GM18868 (cell line): ENCODE data around the gene RGL3.
"Not testable (repeated sequence)": the region's sequence is repeated elsewhere in the genome, so short reads cannot be mapped to it uniquely, and the experiment has no call there.

Experiments
- ATAC-seq: cut with Tn5 transposase; IDR thresholded peaks from one replicate; pipeline ENCODE4 v1.9.1; 2021; ENCODE audit warnings: mild to moderate bottlenecking, moderate library complexity; ENCODE audit not compliant: unreplicated experiment

The RGL3 gene

DNA sequence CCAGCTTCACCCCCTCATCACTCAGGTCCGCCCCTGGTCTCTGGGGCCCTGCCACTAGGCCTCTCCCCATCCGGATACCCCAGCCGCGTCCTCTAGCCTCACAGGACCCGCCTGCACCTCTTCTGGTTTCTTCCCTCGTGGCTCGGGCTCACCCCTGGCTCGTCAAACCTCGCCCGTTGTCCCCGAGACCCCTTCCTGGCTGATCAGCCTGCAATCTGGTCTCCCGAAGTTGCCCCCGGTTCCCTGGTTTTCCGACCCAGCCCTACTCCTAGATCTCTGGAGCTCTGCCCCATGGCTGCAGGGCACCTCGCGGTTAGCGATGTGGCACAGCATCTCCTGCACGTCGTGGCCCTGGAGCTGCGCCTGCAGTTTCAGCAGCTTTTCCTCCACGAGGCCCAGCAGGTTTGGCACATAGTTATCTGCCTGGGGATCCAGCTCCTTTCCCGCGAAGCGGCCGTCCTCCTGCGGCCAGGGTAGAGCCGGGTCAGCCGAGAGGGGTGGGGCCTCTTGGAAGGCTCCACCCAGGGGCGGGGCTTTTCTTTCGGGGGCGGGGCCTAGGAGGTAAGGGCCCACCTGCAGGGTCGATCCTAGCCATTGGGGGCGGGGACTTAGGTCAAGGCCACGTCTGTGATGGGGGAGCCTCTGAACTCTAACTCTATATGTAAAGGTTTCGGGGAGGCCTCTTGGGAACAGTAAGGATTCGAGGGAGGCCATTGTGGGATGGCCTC is 2.4 kb upstream of the RGL3 start:
- ATAC-seq = peak; percentile 27

DNA sequence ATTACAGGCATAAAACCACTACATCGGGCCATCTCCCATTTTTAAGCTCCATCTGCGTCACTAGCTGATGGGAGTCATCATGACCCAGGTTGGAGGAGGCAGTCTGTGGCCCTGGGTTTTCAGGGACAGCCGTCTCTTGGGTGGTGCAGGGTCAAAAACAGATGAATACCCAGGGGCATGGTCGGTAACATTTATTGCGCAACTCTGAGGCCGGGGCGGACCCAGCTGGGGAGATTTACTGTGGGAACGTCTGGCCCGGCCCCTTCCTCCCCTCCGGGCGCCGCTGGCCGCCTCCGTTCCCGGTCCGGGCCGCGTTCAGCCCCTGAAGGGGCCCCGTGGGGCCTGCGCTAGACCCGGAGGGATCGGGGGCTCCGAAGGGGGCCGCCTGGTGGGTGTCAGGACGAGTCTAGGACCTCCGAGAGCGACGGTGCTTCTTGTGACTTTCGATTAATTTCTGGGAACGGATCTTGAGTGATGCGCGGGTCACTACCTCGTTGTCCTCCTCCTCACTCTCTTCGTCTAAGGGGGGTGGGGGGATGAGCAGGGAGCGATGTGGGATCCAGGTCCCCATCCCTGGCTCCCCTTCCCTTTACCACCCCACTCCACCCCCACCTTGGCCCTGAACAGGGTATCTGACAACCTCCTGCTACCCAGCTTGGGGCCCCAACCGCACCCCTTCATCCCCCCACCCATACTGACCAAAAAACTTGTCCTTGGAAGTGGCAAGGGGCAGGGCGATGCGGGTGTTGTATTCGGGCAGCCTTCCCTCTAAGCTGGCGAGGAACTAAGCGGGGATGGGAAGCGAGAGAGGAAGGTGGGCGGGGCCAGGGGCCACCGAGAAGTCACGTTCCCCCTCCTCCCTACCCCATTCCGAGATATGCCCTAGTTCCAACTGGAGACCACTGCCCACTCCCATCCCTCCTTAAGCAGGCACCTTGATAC is 1.6 kb upstream of the RGL3 start:
- no peak for ATAC-seq

DNA sequence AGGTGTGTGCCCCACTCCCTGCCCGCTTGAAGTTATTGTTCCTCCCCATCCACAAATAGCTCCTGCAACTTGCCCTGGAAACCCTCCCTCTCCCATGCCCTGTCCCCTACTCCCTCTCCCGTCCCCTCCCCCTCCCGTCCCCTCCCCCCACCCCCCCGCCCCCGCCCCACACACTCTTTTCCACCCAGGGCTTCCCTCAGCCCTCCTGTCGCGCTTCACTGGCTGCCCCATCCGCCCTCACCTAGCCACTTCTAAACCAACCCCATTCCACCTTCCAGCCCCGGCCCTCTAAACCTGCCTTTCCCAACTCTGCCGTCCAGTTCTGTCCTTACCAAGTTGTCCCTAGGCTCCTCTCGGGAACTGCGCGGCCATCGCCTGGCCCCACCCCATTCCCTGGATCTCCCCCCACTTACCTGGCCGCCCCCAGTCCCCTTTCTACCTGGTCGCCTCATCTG is 993 bp downstream of the RGL3 start:
- no peak for ATAC-seq

DNA sequence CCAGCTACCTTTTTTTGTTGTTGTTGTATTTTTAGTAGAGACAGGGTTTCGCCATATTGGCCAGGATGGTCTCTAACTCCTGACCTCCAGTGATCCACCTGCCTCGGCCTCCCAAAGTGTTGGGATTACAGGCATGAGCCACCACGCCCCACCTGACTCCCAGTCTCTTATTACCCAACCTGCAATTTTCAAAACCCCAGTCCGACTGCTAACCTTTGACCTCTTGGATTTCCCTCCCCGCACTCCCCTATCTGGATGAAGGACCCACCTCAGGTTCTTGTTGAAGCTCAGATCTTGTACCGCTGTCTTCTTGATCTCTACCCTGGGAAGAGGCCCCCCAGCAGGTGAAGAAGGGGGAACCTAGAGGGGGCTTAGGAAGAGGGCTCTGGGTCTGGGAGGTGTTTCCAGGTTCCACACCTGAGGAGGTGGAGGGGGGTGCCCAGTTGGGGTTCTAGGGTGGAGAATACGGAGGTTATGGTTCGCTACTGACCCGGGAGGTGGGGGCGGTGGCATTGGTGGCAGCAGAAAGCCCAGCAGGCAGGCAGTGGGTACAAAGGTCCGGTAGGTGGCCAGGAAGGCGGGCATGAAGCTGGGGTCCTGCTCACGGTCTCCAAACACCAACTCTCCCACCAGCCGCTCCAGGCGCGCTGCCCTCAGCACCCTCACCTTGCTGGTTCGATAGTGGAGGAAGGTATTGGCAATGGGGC is 2.6 kb downstream of the RGL3 start:
- ATAC-seq = no peak

DNA sequence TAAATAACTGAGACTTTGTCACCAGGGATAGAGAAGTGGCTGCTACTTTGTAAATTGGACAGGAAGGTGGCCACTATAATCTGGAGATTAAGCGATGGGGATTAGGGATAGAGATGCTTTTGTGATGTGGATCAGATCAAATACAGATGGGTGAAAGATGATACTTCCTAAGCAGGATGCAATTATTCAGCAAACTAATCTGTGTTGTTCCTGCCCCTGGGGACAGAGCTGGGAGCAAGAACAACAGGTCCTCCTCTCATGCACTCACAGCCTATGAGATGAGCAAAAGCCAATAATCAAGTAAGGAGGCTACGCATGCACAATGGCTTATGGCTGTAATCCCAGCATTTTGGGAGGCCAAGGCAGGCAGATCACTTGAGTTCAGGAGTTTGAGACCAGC is 4.6 kb downstream of the RGL3 start:
- no peak for ATAC-seq

DNA sequence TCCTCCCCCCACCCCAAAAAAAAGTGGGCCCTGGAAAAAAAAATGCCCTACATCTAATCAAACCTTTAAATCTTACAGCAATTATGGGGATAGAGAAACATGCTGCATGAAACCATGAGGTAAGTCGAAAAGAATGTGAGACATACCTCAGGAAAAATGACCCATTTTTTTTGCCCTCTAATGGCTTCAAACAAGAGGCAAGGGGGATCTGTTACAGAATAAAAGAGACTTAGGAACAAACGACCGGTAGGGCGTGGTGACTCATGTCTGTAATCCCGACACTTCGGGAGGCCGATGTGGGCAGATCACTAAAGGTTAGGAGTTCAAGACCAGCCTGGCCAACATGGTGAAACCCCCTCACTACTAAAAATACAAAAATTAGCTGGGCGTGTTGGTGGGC is 8.4 kb downstream of the RGL3 start:
- ATAC-seq = no peak

DNA sequence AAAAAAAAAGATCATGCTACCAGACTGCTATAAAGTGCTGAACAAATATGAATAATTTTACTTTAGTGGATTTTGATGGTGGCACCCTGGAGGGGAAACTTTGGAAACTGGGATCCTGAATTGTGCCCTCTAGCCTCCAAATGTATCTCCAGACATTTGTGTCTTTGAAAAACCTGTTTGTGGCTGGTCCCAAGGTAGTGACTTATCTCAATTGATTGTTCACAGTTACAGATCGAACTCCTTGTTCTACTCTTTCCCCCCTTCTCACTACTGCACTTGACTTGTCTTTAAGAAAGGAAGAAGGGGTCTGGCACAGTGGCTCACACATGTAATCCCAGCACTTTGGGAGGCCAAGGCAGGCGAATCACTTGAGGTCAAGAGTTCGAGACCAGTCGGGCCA is 10.5 kb downstream of the RGL3 start:
- ATAC-seq = no peak

DNA sequence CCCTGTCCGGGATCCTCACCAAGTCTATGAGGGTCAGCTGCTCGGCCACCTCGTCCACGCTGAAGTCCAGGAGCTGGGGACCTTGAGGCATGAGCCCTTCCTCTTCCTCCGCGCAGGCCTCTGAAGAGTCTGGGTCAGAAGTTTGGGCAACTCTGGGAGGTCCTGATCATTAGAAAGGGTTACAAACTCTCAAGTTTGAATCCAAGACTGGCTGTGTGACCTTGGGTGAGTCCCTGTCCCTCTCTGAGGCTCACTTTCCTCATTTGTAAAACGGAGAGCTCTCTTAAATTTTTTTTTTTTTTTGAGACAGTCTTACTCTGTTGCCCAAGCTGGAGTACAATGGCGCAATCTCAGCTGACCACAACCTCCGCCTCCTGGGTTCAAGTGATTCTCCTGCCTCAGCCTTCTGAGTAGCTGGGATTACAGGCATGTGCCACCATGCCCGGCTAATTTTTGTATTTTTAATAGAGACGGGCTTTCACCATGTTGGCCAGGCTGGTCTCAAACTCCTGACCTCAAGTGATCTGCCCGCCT is 12.3 kb downstream of the RGL3 start:
- ATAC-seq = not testable (repeated sequence)

- ATAC-seq = no peak
These were observed 13.1 kb downstream of the RGL3 start for GRCh38 chr19:11405846-11406643.

DNA sequence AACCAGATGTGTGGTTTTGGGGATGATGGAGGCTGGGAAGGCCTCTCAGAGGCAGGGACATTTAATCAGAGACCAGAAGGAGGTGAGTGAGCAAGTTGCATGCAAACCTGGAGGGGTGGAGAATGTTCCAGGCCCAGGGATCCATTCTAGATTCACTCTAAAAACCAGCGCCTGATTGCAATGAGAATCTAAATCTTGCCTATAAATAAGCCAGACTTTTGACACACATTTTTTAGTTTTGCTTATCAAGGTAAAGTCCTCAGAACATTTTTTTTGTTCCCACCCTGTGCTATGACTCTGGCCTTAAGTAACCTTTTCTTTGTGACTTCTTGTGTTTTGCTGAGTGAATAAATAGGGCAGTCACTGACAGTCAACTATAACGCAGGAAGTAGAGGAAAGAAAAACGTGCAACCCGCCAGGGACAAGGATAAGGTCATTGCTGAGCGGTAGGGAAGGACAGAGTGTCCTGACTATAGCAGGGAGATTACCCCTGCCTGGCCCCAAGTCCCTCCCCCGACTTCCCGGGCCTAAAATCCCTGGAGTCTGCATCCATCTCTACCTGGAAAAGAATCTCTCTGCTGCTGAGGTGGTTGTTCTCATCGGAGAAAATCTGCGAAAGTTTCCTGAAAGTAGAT is 14.4 kb downstream of the RGL3 start:
- no peak for ATAC-seq

GRCh38 chr19:11401808-11402543 is 17.1 kb downstream of the RGL3 start:
- no peak for ATAC-seq

DNA sequence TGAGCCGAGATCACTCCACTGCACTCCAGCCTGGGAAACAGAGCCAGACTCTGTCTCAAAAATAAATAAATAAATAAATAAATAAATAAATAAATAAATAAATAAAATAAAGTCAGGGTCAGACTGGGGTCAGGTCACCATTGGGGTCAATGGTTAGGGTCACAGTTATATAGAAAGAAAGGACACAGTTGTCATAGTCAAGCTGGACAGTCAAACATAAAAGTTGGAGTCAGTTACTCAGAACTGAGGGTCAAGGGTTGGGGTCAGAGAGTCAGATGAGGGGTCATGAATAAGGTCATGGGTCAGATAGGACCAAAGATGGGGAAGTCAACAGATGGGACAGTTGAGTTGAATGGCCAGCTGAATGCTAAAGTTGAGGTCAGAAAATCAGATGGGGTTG is 18.3 kb downstream of the RGL3 start:
- ATAC-seq = no peak

- ATAC-seq = no peak
These were observed 19.4 kb downstream of the RGL3 start for GRCh38 chr19:11399667-11400066.

DNA sequence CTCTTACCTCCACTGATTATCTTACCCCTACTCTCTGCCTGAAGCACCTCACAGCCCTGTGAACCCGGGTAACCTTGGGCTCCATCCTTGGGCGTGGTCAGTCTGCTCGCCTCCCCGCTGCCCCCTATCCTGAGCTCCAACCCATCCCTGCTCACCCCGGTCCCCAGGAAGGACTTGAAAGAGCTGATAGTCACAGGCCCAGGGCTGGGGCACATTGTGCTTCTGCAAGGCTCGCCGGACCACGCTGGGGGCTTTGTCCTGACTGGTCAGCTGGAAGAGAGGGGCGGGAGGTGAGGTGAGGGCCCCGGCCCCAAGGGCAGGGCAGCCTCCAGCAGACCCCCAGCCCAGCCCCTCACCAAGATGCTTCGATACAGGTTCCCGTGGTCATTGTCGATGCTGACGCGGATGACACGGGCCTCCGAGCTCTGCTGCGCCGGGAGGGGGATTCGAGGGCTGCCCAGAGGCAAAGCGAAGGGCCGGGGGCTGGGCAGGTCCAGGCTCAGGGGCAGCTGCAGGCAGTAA is 22.0 kb downstream of the RGL3 start:
- ATAC-seq = no peak

- no peak for ATAC-seq
These were observed 28.0 kb downstream of the RGL3 start for GRCh38 chr19:11390933-11391680.

DNA sequence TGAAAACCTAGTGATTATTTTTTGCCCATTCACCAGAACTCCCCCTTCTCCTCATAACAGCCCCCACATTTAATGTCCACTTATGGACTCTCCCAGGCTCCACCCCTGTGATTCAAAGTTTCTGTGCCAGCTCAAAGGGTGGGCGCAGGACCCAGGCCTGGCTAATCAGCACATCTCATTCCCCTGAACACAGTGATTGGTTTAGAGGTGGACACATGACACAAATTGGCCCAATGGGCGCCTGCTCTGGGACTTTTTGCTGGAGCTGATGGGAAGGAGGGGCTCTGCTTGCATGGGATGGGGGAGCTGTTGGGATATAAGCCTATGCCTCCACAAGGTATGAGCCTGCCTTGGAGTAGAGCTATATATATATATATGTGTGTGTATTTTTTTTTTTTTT is 28.8 kb downstream of the RGL3 start:
- no peak for ATAC-seq

DNA sequence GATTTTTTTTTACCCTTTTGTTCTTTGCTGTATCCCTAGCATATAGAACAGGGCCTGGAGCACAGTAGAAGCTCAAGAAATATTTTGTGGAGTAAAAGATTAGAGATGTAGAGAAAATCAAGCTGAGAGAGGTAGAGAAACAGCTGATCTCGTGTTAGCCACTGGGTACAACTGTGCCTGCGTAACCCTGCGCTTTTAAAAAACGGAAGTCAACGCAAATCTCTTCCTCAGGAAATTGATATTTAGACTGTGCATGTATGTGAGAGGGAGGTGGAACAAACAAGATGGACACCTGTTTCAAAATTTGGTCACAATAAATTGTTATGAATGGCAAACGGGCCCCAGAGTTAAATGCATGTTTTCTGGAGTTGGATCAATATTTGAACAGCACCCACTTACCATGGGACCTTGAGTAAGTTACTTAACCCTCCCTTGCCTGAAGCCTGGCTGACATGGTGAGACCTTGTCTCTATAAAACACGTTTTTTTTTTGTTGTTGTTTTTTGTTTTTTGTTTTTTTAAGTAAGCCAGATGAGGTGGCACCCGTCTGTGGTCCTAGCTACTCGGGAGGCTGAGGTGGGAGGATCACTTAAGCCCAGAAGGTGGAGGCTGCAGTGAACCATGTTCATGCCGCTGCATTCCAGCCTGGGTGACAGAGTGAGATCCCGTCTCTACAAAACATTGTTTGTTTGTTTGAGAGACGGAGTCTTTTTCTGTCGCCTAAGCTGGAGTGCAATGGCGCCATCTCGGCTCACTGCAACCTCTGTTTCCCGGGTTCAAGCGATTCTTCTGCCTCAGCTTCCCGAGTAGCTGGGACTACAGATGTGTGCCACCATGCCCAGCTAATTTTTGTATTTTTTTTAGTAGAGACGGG is 31.7 kb downstream of the RGL3 start:
- ATAC-seq = no peak
